Smooth muscle cell (in vitro differentiated cells): ENCODE results near the gene COL18A1. TPM values are rescaled to one million over a fixed set of nuclear protein-coding genes. Genes with fewer than 3 reads are reported as not detected.

Experiments
- DNase-seq: peaks from one replicate; lab custom pipeline; 2025; ENCODE audit not compliant: unreplicated experiment; lab: John Stamatoyannopoulos, UW
- H2AFZ ChIP-seq: fragments of 200-600 bp; sonication (generic); 2 replicates; pipeline ENCODE4 v1.6.0; 2016; ENCODE audit warnings: antibody characterized with exemption, low read depth, mild to moderate bottlenecking
- H3F3A ChIP-seq: fragments of 200-600 bp; sonication (generic); 2 replicates; pipeline ENCODE4 v1.6.0; 2017; ENCODE audit warnings: antibody characterized with exemption, low read depth
- H3K27ac ChIP-seq: fragments of 200-600 bp; sonication (generic); 2 replicates; pipeline ENCODE4 v1.5.1; 2016; ENCODE audit warnings: low read depth, mild to moderate bottlenecking
- H3K27me3 ChIP-seq: fragments of 200-600 bp; sonication (generic); 2 replicates; pipeline ENCODE4 v1.6.1; 2016; ENCODE audit warnings: low read depth, mild to moderate bottlenecking
- H3K36me3 ChIP-seq: fragments of 200-600 bp; sonication (generic); 2 replicates; pipeline ENCODE4 v1.5.1; 2016; ENCODE audit warnings: low read depth
- H3K4me1 ChIP-seq: fragments of 200-600 bp; sonication (generic); 2 replicates; pipeline ENCODE4 v1.5.1; 2016; ENCODE audit warnings: low read depth
- H3K4me2 ChIP-seq: fragments of 200-600 bp; sonication (generic); 2 replicates; pipeline ENCODE4 v1.6.0; 2016; ENCODE audit warnings: mild to moderate bottlenecking
- H3K4me3 ChIP-seq: fragments of 200-600 bp; sonication (generic); 2 replicates; pipeline ENCODE4 v1.5.1; 2016; ENCODE audit warnings: mild to moderate bottlenecking
- H3K79me2 ChIP-seq: fragments of 200-600 bp; sonication (generic); 2 replicates; pipeline ENCODE4 v1.6.0; 2016; ENCODE audit warnings: low read depth, mild to moderate bottlenecking
- H3K9ac ChIP-seq: fragments of 200-600 bp; sonication (generic); 2 replicates; pipeline ENCODE4 v1.6.0; 2016; ENCODE audit warnings: low read depth
- H3K9me3 ChIP-seq: fragments of 200-600 bp; sonication (generic); replicated peaks from 2 replicates; pipeline ENCODE4 v1.5.1; 2016; ENCODE audit warnings: low read depth
- H4K20me1 ChIP-seq: fragments of 200-600 bp; sonication (generic); 2 replicates; pipeline ENCODE4 v1.6.0; 2016; ENCODE audit warnings: low read depth
- CTCF ChIP-seq: fragments of 200-600 bp; sonication (generic); IDR thresholded peaks from 2 replicates; pipeline ENCODE4 v1.5.1; 2017; ENCODE audit warnings: borderline replicate concordance, mild to moderate bottlenecking, antibody characterized with exemption; ENCODE audit not compliant: insufficient read depth, poor library complexity, severe bottlenecking
- WGBS: methylation state at CpG from one replicate; pipeline ENCODE4 v1.1.7; 2016; ENCODE audit warnings: low lambda C conversion rate; 5-methylcytosine and 5-hydroxymethylcytosine counted together
- polyA plus RNA-seq: library from polyadenylated mRNA; unstranded; fragments of >200 nt; fragmentation: Nextera tagmentation; extraction: Ambion mirVana; gene quantifications from 2 replicates; pipeline ENCODE4 v1.2.1, GENCODE V29; 2016
- total RNA-seq: library from RNA; depleted of rRNA; stranded (reverse); fragments of >200 nt; gene quantifications from 2 replicates; pipeline ENCODE4 v1.2.3, GENCODE V29; 2014

The COL18A1 gene
- total and polyA plus RNA-seq, 2 experiments from 2014 or later: 192 to 485 TPM

GRCh38 chr21:45538381-45539045, 133.5 kb downstream of the COL18A1 start:
- WGBS: 97% methylated on average over 29 of the region's 31 CpGs
- Histone ChIP-seq H3K9ac (no peak overlapping the region), H3K4me1 (no peaks in the 10 kb centered on the region), H3K9me3 (no peaks in the 10 kb centered on the region), H2AFZ (no peak overlapping the region), H3F3A (no peaks in the 10 kb centered on the region), H3K4me2 (no peak overlapping the region), H3K27ac (no peak overlapping the region), H4K20me1 (no peaks in the 10 kb centered on the region), H3K4me3 (no peak overlapping the region), H3K79me2 (no peaks in the 10 kb centered on the region), H3K27me3 (no peaks in the 10 kb centered on the region), H3K36me3 (no peaks in the 10 kb centered on the region)
- DNase-seq: no peak
- no peak for TF ChIP-seq CTCF

- H3K4me3 ChIP-seq: no peak overlapping the region
- no peaks in the 10 kb centered on the region for H3F3A ChIP-seq
- H2AFZ ChIP-seq: no peak overlapping the region
- H3K27ac ChIP-seq: no peak overlapping the region
- H3K4me2 ChIP-seq: no peak overlapping the region
- WGBS: 94% methylated on average over 17 of the region's 17 CpGs
- H3K9ac ChIP-seq: no peak overlapping the region
- no peaks in the 10 kb centered on the region for H3K9me3 ChIP-seq
- TF ChIP-seq CTCF: no peak
- H3K36me3 ChIP-seq: no peaks in the 10 kb centered on the region
- H3K27me3 ChIP-seq: no peaks in the 10 kb centered on the region
- no peaks in the 10 kb centered on the region for H3K79me2 ChIP-seq
- DNase-seq: no peak
- no peaks in the 10 kb centered on the region for H4K20me1 ChIP-seq
- no peaks in the 10 kb centered on the region for H3K4me1 ChIP-seq
These were observed 134.3 kb downstream of the COL18A1 start for GRCh38 chr21:45539046-45539795.

- Histone ChIP-seq H2AFZ (no peak overlapping the region), H3K27ac (no peak overlapping the region), H3K4me2 (no peak overlapping the region), H3K4me3 (no peak overlapping the region), H3F3A (no peaks in the 10 kb centered on the region), H3K9ac (no peak overlapping the region), H3K36me3 (no peaks in the 10 kb centered on the region), H3K4me1 (no peaks in the 10 kb centered on the region), H3K27me3 (no peaks in the 10 kb centered on the region), H4K20me1 (no peaks in the 10 kb centered on the region), H3K9me3 (no peaks in the 10 kb centered on the region), H3K79me2 (no peaks in the 10 kb centered on the region)
- 96% methylated on average over 23 of the region's 24 CpGs for WGBS
- DNase-seq: no peak
- no peak for TF ChIP-seq CTCF
These were observed 135.0 kb downstream of the COL18A1 start for GRCh38 chr21:45539796-45540600.
